RWPE1 (cell line): ENCODE results near the gene MARCKSL1.
A peak's percentile ranks its signal among the peaks of the same experiment; 100 is the strongest.

Experiments used
- CTCF ChIA-PET: fragments of 350-600 bp; sonication (Branson Sonifier 250); formaldehyde crosslinking; extraction: SDS; loops from one replicate; lab custom pipeline; 2021; lab: Yijun Ruan, JAX
- POLR2A ChIA-PET: fragments of 400-600 bp; formaldehyde crosslinking; extraction: SDS; loops from one replicate; lab custom pipeline; 2020; ENCODE audit warnings: antibody characterized with exemption; ENCODE audit not compliant: low non-redundant PET; lab: Yijun Ruan, JAX
- DNase-seq: peaks from one replicate; pipeline ENCODE4 v3.0.0; 2012; ENCODE audit warnings: low spot score
- H3K27ac ChIP-seq: fragments of 450-650 bp; 2 replicates; pipeline ENCODE4 v1.5.1; 2017
- CTCF ChIP-seq: fragments of 450-650 bp; conservative IDR thresholded peaks from 2 replicates; pipeline ENCODE4 v1.5.1; 2017; ENCODE audit warnings: low read depth, mild to moderate bottlenecking

MARCKSL1 gene

GRCh38 chr1:32350785-32351398 lies 14.9 kb upstream of the MARCKSL1 start:
- peak overlapping the region; percentile 89 for H3K27ac ChIP-seq
- TF ChIP-seq CTCF = peak; percentile 48
- DNase-seq = peak; percentile 84
- CTCF ChIA-PET = interaction anchor here (0.6 kb wide), 1 partner anchor 361 kb away, joined by 3 read pairs; no protein-coding TSS in a partner anchor
- POLR2A ChIA-PET = interaction anchor here (0.6 kb wide), 1 partner anchor 143 kb away, joined by 4 read pairs; no protein-coding TSS in a partner anchor

- ChIA-PET POLR2A (no interaction called here), CTCF (no interaction called here)
- TF ChIP-seq CTCF = no peak
- DNase-seq = no peak
- peak overlapping the region; percentile 13; the same call in 1 of the 2 replicates for H3K27ac ChIP-seq
Measured at GRCh38 chr1:32349211-32349708, 13.2 kb upstream of the MARCKSL1 start.

GRCh38 chr1:32346532-32347157 lies 10.6 kb upstream of the MARCKSL1 start:
- POLR2A ChIA-PET = interaction anchor here (2.5 kb wide), 1 partner anchor 11 kb away, joined by 7 read pairs; the partner anchor contains the start of gene MARCKSL1
- no peak for TF ChIP-seq CTCF
- H3K27ac ChIP-seq = no peak overlapping the region
- no peak for DNase-seq
- CTCF ChIA-PET = interaction anchor here (1.2 kb wide), 1 partner anchor 10 kb away, joined by 4 read pairs; no protein-coding TSS in a partner anchor

- no peak for TF ChIP-seq CTCF
- ChIA-PET POLR2A (interaction anchor here (2.5 kb wide), 1 partner anchor 9 kb away, joined by 7 read pairs; the partner anchor contains the start of gene MARCKSL1), CTCF (interaction anchor here (1.2 kb wide), 1 partner anchor 8 kb away, joined by 4 read pairs; no protein-coding TSS in a partner anchor)
- DNase-seq = no peak
- H3K27ac ChIP-seq = no peak overlapping the region
Measured at GRCh38 chr1:32345289-32345827, 9.3 kb upstream of the MARCKSL1 start.

GRCh38 chr1:32342704-32343103 lies 6.7 kb upstream of the MARCKSL1 start:
- no peak for TF ChIP-seq CTCF

GRCh38 chr1:32341971-32342370 lies 5.9 kb upstream of the MARCKSL1 start:
- ChIA-PET CTCF (no interaction called here), POLR2A (no interaction called here)
- TF ChIP-seq CTCF = no peak
- no peak overlapping the region for H3K27ac ChIP-seq
- DNase-seq = peak; percentile 41

More at GRCh38 chr1:32342704-32343103, 6.7 kb upstream of the MARCKSL1 start:
- no peak for DNase-seq
- H3K27ac ChIP-seq = no peak overlapping the region
- POLR2A ChIA-PET = no interaction called here
- CTCF ChIA-PET = no interaction called here
